HG02798 (cell line): ENCODE data around the gene RAB9A.
"Not testable (repeated sequence)": the region's sequence is repeated elsewhere in the genome, so short reads cannot be mapped to it uniquely, and the experiment has no call there.

Source experiments
- ATAC-seq: cut with Tn5 transposase; IDR thresholded peaks from one replicate; pipeline ENCODE4 v1.9.1; 2021; ENCODE audit warnings: mild to moderate bottlenecking; ENCODE audit not compliant: unreplicated experiment, poor library complexity

Gene RAB9A

DNA sequence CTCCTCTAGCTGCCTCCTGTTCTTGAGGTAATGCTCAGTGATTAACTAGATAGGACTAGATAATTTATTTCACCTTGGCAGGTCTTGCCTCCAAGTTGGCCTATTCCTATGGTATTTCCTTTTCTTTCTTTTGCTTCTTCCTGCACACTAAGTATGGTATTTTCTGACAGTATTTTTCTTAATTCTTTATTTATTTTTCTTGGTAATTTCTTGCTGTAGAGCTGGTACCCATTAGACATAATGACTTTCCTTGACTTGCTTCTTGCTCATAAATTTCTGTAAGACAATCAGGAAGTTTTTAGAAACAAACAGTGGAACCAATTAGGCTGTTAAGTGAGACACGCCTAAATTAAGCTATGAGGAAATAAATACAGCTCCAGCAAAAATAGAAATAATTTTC, 9.5 kb downstream of the RAB9A start:
- ATAC-seq: no peak

DNA sequence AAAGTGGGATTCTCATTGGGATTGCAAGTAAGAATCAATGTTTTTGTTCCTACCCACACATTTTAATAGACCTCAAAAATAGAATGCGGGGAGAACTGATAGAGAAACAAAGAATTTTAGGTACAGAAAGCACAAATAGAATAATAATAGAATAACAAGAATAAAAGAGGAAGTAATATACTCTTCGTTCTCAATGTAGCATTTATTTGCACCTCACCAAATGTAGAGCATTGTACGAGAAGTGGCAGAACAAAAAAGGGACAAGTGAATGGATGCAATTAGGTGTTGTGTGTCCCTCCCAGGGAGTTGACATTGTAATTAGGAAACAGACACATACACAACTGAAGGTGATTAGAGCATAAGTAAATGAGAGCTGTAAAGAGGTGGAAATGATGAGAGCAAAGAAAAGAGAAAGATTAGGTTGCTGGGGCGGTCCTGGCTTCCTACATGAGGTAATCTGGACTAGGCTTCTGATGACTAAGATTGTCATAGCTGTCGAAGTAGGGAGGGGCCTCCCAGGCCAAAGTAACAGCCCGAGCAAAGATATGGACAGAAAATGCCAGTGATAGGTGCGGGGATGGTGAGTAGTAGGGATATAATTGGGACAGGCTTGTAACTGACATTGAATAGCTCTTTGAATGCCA, 10.4 kb downstream of the RAB9A start:
- no peak for ATAC-seq

DNA sequence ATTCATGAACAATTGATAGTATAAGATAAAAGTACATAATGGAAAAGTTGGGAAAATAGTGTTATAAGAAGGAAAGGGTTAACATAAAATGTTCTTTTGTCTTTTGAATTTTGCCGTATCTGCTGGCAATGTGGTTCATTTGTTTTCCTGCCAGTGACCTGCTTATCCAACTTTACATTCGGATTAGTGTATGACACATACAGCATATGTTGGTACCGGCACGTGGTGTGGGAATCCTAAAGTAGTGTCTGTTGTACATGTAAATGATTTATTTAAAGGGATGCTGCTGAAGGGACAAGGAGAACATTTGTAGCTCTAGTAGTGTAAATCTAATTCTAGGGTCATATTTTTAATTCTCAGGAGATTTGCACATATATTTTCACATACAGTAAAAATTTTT, 11.5 kb downstream of the RAB9A start:
- ATAC-seq: no peak

DNA sequence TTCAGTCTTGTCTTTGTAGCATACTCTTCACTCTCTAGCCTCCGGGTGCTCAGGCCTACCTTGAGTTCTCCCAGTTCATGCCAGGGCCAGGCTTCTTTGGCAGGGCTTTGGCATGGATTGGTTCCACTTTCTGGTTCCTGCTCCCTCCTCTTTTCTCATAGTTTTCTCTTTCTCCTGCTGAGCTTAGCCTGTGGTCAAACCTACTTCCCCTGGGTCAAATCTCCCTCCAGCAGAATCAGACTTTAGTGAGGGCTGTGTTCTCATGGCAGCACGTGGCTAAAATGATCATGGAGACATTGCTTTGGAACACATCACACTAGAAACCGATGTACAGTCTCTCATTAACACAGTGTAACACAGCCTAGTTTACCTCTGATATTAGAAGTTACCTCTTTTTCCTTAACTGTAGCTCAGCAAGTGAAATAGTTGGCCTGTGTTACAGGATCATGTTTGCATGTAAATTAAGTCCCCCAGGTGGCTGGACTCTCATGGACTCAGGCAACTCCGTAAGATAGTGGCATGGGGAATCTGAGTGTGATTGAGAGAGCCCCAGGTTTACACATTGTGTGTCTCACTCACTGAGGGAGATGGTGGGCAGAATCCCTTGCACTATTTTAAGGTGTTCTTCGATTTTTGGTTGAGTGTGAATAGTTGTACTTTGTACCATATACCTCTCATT, 13.3 kb downstream of the RAB9A start:
- ATAC-seq: no peak

DNA sequence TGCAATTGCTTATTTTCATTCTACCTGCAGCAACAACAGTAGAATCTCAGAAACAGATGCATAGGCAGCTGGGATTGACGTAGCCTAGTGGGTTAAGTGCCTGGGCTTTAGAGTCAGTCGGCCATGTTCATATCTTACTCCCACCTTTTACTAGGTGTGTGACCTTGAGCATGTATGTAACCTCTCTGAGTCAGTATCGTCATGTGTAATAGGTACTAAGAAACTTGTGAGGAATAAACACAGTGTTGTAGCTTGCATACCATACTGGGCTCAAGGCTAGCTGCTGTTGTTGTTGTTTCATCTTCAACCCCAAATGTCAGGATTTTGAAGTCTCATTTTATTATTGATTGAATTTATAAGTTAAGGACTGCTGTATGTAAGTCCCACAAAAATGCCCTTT, 14.2 kb downstream of the RAB9A start:
- no peak for ATAC-seq

DNA sequence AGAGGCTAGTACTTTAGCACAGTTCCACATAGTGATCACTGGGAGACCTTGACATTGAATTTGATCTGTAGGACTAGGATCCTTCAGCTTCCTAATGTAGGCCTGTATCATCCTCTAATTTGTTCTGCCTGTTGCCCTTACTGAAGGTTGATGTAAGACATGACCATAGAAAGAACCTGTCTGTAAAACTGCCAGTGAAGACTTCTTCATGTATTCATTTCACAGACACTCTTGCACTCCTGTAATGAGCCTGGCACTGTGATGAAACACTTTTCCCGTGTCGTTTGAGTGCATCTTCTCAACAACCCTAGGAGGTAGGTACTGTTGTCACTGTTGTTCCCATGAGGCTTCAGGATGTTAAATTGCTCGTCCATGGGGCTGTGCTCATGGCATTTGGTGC, 14.7 kb downstream of the RAB9A start:
- no peak for ATAC-seq

DNA sequence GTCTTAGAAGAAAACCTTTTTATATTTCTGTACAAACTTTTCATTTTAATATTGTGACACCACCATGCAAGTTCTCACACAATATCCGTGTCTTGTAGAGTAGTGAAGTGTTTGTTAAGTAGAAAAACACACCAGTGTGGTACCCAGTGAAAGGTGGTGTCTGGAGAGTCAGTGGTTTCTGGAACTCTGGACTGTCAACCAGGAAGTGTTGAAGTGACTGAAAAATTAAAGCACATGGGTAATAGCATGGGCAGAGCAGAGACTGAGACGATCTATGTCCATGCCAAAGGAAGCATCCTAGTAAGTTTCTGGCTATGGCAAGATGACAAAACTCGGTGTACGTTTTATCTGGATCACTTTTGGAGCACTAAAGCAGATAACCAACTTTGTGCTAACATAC, 22.2 kb downstream of the RAB9A start:
- no peak for ATAC-seq

DNA sequence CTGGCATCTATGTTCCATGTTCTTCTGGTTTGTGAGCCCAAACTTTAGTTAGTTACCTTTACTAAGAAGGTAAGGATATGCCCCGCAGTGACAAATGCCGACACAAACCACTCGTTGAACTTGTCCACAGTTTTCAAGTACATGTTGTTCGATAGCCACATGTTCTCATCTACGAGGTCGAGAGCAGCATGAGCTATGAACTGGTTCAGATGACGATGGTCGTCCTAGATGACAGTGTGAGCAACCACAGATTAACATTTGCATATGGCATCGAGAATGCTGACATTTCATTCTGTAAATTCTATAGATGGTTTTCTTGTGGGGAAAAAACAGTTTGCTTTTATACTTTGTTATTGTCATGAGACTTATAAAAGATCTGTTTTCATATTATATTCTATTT, 27.5 kb downstream of the RAB9A start:
- no peak for ATAC-seq

DNA sequence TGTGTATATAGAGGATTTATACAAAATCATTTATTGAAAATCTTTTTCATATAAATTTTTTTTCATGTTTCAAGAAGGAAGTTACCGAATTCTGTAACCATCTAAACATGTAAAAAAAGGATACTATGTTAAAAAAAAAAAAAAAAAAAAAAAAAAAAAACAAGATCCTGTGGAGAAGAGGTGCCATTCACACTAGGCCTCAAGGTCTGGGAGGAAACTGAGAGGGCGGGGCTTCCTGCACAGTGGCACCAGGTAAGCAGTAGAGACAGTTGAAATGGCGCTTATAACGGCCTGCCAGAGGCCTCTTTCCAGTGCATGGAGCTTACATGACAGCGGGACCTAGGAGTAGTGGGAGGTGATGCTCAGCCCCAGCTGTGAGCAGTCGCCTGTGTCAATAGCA, 28.0 kb downstream of the RAB9A start:
- ATAC-seq: no peak

DNA sequence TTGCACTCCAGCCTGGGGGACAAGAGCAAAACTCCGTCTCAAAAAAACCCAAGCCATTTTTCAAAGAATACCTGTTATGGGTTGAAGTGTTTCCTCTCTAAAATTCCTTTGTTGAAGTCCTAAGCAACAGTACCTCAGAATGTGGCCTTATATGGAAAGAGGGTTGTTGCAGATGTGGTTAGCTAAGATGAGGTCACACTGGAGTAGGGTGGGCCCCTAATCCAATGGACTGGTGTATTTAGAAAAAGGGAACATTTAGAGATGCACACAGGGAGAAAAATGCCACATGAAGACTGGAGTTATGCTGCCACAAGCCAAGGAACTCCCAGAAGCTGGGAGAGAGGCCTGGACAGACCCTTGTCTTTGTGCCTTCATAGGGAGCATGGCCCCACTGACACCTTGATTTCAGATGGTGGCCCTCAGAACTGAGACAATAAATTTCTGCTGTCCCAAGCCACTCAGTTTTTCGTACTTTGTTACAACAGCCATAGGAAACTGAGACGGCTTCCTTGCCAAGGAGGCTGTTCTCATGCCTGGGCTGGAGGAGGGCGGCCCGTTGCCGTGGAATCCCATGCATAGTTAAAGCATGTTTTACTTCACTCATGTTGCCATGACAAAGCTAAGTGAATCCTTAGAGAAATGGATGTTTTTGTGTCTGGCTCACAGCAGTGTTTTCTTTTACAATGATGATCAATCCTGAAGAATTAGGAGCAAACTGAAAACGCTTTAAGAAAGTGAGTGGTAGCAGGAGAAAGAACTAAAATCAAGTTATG, 29.0 kb downstream of the RAB9A start:
- ATAC-seq: no peak

DNA sequence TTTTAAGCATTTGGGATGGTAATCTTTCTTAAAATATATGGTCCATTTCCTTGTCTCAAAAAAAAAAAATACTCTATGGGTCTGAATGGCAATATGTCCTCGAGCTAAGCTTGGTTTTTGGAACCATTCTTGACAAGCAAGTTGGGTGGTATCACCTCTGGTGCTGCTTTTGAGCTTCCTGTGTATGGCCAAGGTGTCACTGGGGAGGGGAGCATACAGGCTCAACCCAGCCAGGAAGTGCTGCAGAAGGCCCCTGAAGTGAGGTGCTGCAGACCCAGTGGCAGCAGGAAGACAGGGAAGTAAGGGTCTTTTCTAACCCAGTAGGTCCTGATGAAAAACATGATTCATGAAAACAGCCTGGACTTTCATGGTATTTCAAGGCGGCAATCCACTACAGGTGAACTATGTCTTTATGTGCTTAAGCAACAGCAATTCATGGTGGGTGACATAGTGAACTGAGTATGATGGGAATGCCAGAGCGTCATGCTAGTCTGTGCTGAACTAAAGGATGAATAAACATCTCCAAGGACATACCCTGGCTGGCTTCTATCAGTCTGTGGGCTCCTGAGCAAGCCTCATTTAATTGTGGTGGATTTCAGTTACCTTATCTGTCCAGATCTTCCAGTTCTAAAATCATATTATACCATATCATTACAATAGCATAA, 30.4 kb downstream of the RAB9A start:
- no peak for ATAC-seq

DNA sequence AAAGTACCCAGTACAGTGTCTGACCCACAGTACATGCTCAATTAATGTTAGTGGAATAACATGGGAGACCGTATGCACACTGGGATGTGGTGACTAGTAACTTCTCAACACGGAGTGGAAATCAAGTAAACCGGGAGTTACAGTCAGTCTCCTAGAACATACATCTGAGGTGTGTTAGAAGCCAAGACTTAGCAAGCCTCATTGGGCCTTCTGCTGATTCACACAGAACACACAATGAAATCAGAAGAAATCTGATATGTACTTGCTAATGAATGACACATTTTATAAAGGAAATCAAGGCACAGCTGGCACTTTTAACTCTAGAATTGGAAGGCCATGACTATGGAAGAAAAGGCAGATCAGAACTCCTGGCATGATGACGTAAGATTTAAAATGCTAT, 32.4 kb downstream of the RAB9A start:
- ATAC-seq: no peak

DNA sequence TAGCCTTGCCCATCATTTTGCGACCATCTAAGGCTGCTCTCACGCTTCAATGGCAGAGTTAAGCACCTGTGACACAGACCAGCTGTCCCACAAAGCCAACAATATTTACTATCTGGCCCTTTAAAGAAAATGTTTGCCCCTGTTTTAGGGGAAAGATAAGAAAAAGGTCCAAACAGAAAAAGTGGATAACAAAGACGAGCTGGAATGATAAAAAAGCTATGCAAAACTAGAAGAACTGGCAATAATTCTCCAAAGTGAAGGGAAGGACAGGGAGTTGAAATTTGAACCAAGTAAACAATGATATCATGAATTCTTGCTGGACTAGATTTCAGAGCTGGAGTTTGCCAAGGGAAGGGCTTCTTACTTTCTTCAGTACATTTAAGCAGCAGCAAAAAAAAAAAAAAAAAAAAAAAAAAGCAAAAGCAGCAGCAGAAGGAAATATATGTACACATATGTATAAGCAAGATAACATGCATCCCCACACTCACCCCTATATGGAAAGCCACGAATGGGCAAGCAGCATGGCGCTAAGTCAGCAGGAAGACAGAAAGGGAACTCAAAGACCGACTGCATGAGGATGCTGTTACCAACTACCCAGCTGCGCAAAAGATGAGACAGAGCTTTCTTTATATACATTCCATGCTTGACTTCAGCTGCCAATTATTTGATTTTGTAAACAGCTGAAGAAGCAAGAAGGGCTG, 33.0 kb downstream of the RAB9A start:
- no peak for ATAC-seq

DNA sequence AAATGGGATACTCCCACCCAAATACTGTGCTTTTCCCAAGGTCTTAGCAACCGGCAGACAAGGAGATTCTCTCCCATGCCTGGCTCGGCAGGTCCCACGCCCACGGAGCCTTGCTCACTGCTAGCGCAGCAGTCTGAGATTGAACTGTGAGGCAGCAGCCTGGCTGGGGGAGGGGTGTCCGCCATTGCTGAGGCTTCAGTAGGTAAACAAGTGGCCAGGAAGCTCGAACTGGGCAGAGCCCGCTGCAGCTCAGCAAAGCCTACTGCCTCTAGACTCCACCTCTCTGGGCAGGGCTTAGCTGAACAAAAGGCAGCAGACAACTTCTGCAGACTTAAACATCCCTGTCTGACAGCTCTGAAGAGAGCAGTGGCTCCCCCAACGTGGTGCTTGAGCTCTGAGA, 36.0 kb downstream of the RAB9A start:
- ATAC-seq: not testable (repeated sequence)

DNA sequence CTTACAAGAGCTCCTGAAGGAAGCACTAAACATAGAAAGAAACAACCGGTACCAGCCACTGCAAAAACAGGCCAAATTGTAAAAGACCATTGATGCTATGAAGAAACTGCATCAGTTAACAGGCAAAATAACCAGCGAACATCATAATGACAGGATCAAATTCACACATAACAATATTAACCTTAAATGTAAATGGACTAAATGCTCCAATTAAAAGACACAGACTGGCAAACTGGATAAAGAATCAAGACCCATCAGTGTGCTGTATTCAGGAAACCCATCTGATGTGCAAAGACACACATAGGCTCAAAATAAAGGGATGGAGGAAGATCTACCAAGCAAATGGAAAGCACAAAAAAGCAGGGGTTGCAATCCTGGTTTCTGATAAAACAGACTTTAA, 37.7 kb downstream of the RAB9A start:
- ATAC-seq: not testable (repeated sequence)

DNA sequence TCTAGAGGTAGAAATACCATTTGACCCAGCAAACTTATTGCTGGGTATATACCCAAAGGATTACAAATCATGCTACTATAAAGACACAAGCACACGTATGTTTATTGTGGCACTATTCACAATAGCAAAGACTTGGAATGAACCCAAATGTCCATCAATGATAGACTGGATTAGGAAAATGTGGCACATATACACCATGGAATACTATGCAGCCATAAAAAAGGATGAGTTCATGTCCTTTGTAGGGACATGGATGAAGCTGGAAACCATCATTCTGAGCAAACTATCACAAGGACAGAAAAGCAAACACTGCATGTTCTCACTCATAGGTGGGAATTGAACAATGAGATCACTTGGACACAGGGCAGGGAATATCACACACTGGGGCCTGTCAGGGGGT, 41.6 kb downstream of the RAB9A start:
- not testable (repeated sequence) for ATAC-seq

DNA sequence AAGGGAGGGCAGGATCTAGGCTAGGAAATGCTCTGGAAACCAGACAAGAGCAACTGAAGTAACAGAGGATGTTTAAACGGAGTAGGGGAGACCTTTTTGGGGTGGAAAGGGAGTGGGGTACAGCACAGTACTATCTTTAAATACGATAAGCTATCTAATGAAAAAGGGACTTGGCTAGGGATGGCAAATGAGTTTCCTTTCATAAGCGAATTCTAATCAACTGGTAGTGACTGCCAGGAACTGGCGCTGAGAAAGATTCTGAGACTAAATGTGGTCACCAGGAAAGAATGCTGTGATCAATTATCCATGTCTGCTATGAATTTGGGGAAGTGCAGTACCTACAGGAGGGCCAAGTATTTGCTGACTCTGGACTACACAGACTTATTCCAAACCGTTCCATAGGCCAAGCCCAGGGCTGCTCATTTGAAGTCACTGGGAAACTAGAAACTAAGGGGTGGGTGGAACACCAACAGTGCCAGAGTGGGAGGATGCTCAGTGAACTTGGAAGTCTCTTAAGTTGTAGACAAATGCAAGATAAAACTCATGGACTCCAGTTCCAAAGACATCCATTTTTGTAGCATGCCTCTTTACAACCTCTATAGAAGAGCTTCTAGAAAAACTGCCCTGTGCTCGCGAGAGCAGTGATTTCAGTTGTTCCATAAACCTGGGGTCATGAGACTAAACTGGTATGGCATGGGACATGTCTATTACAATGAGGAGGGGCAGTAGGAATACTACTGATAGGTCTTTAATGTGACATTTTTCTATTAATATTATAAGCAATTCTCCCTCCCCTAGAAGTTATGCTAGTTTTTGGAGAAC, 43.5 kb downstream of the RAB9A start:
- no peak for ATAC-seq

DNA sequence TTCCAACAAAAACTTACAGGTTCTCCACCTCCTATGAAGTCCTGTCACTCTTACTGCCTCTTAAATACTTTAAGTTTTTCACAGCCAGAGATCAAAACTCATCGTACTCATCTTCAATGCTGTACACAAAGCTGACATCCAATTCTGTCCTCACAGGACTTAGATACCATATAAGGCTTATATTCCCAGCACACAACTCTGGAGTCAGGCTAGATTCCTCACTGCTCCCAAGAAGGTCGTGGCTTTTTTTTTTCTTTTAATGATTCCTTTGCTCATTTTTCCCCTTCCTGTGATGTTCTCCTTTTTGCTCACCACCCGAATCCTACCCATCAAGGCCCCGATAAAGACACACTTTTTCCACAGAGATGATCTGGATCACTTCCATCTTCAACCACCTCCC, 44.6 kb downstream of the RAB9A start:
- ATAC-seq: no peak

DNA sequence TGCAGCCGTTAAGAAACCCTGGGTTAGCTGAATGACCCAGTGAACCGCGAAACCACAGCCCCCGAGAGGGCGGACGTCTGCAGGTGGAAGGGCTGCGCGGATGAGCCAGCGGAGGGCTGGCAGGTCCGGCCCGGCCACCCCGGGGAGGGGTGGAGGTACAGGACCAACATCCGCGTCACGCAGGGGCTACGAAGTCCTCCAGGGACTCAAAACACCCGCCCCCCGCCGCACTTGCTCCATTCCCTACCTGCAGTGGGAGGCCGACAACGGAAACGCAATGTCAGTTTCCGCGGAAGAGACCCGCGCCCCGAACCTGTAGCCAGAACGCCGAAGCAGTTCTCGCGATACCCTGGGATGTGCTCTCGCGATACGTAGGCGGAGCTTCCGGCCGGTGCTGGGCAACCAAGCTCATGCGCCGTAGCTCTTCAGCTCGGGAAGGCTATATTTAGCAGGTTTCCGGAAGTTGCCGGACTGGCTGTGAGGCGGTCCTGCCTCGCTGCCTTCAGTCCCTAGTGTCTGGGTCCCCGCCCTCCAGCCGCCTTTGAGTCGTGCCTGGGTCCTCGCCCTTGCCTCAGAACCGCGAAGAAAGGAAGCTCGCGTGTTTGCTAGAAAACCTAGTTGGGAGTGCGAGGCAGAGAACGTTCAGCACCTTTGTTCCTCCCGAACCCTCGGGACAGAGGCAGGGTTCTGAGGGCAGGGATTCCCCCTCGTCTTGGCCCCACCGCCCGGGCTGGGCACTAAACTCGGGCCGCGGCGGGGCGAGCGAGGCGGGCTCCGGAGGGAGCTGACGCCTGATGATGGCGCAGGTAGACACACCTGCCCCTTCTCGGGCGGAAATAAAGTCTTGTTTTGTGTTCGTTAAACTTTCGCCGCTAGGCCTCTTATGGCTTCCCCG, 45.6 kb downstream of the RAB9A start, which contains the start of the genes OFD1 and TRAPPC2:
Gene OFD1 (plus strand): TSS at position 471 of the 895 bp plus-strand sequence. CDS start 324 bp downstream, at position 795.
Gene TRAPPC2 (minus strand): TSS at position 343 of the 895 bp plus-strand sequence. CDS start 14,657 bp downstream, outside the sequence.
- peak; percentile 95 for ATAC-seq
